ENCODE data around the gene FTCD.

FTCD gene

GRCh38 chr21:46130831-46131587 is 24.4 kb downstream of the FTCD start:
- H3K9me3 ChIP-seq (ENCODE audit: control insufficient read depth, low read length), result no peaks in the 10 kb centered on the region
- no peak overlapping the region for H3K9ac ChIP-seq
- H3K27ac ChIP-seq, result no peak overlapping the region
- H3K36me3 ChIP-seq (ENCODE audit: control insufficient read depth, insufficient read depth, low read length), result no peaks in the 10 kb centered on the region
- H2AFZ ChIP-seq, result no peak overlapping the region
- no peak overlapping the region for H3K4me3 ChIP-seq (ENCODE audit: low read depth, low read length)
- no peaks in the 10 kb centered on the region for H3K4me1 ChIP-seq
- no peaks in the 10 kb centered on the region for H3K27me3 ChIP-seq (ENCODE audit: control insufficient read depth, insufficient read depth, low read length)
- H3K79me2 ChIP-seq, result no peaks in the 10 kb centered on the region
- H3K4me2 ChIP-seq (ENCODE audit: low read length), result no peak overlapping the region
- no peak for TF ChIP-seq CTCF (IDR thresholded peaks at IDR 0.05)

DNA sequence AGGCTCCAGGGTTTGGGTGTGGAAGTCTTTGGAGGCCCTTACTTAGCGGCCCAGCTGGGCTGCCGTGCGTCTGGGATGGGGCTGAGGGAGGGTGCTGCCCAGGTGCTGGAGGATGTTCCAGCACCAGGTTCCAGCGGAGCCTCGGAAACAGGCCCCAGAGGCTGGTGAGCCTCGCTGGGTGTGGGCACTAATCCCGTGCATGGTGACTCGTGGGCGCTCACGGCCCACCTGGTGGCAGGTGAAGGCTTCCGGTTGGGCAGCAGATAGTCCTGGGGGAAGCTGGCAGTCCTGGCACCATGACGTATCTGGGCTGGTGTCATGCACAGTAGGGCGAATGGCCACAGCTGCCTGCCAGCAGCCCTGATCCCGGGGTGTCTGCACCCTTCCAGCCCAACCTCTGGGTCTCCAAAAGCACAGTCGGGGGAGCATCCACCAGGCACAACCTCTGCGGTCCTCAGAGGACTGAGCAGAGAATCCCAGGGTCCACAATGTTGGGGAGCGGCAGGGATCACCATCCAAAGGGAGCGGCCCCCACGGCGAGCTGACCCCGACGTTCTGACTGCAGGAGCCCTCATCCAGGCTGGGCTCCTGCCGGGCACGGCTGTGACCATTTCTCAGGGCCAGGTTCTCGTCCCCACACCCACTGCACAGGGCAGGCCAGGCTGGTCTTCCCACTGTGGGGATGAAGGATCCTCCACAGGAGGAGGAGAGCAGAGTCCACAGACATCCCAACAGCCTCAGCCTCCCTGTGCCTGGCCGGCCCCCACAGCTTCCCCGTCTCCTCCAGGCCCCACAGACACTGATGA is 25.3 kb downstream of the FTCD start:
- Histone ChIP-seq H3K4me3 (ENCODE audit: low read depth, low read length) (no peak overlapping the region), H3K4me1 (no peaks in the 10 kb centered on the region), H3K4me2 (ENCODE audit: low read length) (no peak overlapping the region), H3K27me3 (ENCODE audit: control insufficient read depth, insufficient read depth, low read length) (no peaks in the 10 kb centered on the region), H2AFZ (no peak overlapping the region), H3K79me2 (no peaks in the 10 kb centered on the region), H3K9me3 (ENCODE audit: control insufficient read depth, low read length) (no peaks in the 10 kb centered on the region), H3K9ac (no peak overlapping the region), H3K36me3 (ENCODE audit: control insufficient read depth, insufficient read depth, low read length) (no peaks in the 10 kb centered on the region), H3K27ac (no peak overlapping the region)
- no peak for TF ChIP-seq CTCF (IDR thresholded peaks at IDR 0.05)

DNA sequence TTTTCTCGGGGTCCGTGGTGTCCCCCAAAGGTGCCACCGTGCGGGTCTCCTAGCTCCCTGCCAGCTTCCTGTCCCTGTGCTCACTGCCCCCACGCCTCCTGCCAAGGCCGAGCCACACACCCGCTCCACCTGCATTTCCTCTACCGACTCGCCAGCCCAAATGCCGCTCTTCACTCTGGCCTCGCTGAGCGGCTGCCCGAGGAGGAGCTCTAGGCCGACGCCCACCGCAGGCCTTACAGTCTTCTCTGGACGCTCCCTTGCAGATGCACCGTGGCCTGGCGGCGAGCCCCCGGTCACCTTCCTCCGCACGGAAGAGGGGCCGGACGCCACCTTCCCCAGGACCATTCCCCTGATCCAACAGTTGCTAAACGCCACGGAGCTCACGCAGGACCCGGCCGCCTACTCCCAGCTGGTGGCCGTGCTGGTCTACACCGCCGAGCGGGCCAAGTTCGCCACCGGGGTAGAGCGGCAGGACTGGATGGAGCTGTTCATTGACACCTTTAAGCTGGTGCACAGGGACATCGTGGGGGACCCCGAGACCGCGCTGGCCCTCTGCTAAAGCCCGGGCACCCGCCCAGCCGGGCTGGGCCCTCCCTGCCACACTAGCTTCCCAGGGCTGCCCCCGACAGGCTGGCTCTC is 26.3 kb downstream of the FTCD start:
- Histone ChIP-seq H3K9me3 (ENCODE audit: control insufficient read depth, low read length) (no peaks in the 10 kb centered on the region), H3K4me1 (no peaks in the 10 kb centered on the region), H2AFZ (no peak overlapping the region), H3K79me2 (no peaks in the 10 kb centered on the region), H3K4me3 (ENCODE audit: low read depth, low read length) (no peak overlapping the region), H3K4me2 (ENCODE audit: low read length) (no peak overlapping the region), H3K27me3 (ENCODE audit: control insufficient read depth, insufficient read depth, low read length) (no peaks in the 10 kb centered on the region), H3K27ac (no peak overlapping the region), H3K36me3 (ENCODE audit: control insufficient read depth, insufficient read depth, low read length) (no peaks in the 10 kb centered on the region), H3K9ac (no peak overlapping the region)
- TF ChIP-seq CTCF (IDR thresholded peaks at IDR 0.05), result no peak

- no peaks in the 10 kb centered on the region for H3K36me3 ChIP-seq (ENCODE audit: control insufficient read depth, insufficient read depth, low read length)
- H3K4me2 ChIP-seq (ENCODE audit: low read length), result no peak overlapping the region
- no peak for TF ChIP-seq CTCF (IDR thresholded peaks at IDR 0.05)
- no peak overlapping the region for H3K4me3 ChIP-seq (ENCODE audit: low read depth, low read length)
- no peak overlapping the region for H3K9ac ChIP-seq
- no peaks in the 10 kb centered on the region for H3K79me2 ChIP-seq
- no peak overlapping the region for H3K27ac ChIP-seq
- H3K27me3 ChIP-seq (ENCODE audit: control insufficient read depth, insufficient read depth, low read length), result no peaks in the 10 kb centered on the region
- no peaks in the 10 kb centered on the region for H3K9me3 ChIP-seq (ENCODE audit: control insufficient read depth, low read length)
- H2AFZ ChIP-seq, result no peak overlapping the region
- H3K4me1 ChIP-seq, result no peaks in the 10 kb centered on the region
Measured at GRCh38 chr21:46128106-46128932, 27.1 kb downstream of the FTCD start.
